GM12873 (cell line): Measurements from ENCODE around the gene TANGO6.

Experiments used
- TF ChIP-seq, protein P1 (sequence below): IDR thresholded peaks from 2 replicates; pipeline ENCODE4 v1.5.1; 2012; ENCODE audit warnings: low read depth, mild to moderate bottlenecking, moderate library complexity, low read length, control low read depth; ENCODE audit not compliant: insufficient read depth; ENCODE audit errors: missing control alignments

TANGO6 gene

GRCh38 chr16:68951991-68952877 lies 108.9 kb downstream of the TANGO6 start:
- TF ChIP-seq, protein P1, sequence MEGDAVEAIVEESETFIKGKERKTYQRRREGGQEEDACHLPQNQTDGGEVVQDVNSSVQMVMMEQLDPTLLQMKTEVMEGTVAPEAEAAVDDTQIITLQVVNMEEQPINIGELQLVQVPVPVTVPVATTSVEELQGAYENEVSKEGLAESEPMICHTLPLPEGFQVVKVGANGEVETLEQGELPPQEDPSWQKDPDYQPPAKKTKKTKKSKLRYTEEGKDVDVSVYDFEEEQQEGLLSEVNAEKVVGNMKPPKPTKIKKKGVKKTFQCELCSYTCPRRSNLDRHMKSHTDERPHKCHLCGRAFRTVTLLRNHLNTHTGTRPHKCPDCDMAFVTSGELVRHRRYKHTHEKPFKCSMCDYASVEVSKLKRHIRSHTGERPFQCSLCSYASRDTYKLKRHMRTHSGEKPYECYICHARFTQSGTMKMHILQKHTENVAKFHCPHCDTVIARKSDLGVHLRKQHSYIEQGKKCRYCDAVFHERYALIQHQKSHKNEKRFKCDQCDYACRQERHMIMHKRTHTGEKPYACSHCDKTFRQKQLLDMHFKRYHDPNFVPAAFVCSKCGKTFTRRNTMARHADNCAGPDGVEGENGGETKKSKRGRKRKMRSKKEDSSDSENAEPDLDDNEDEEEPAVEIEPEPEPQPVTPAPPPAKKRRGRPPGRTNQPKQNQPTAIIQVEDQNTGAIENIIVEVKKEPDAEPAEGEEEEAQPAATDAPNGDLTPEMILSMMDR, result no peak

DNA sequence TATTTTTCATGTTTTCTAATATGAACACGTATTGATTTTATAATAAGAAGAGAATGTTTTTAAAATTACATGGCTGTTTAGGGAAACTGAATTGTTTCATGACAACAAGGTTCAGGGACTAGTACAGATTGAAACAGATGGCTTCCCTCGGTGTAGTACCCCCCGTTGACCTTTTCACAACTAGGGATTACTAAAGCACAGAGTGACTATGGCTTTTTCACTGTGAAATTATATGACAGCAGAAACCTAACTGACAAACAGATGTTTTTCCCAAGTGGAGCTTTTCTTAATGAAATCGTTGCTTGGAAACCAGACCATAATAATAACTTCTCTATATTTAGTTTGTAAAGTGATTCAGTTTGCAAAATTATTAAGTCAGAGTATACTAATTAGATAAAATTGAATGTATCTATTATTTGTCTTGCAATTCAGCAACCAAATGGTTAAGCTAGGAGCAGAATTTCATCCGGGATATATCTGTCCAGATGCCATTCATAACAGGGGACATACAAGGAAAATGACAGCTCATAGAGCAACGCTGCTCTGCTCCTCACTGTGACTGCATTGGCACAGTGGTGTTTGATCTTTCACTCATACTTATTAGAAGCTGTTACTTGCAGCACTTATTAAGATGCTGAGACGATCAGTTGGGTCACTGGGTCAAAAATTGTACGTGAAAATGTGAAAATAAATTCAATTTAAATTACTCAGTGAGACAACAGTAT lies 111.7 kb downstream of the TANGO6 start:
- TF ChIP-seq, protein P1, result no peak

DNA sequence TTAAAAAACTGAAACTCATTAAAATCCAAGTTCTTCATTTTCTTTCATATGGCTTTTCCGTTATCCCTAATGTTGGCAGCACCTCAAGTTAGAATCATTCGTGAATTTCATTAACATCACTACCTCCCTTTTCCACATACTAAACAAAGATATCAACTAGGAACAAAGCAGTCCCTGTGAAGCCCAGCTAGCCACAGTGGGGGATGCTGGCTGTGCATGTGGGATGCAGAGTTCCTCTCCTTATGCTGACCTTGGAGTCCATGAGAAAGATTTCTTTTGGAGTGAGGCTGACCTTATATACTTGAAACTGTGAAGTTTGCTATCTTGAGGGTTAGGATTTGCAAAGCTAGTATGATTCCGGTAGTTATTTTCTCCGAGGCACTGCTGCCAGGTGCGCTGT lies 117.6 kb downstream of the TANGO6 start:
- TF ChIP-seq, protein P1, result no peak

DNA sequence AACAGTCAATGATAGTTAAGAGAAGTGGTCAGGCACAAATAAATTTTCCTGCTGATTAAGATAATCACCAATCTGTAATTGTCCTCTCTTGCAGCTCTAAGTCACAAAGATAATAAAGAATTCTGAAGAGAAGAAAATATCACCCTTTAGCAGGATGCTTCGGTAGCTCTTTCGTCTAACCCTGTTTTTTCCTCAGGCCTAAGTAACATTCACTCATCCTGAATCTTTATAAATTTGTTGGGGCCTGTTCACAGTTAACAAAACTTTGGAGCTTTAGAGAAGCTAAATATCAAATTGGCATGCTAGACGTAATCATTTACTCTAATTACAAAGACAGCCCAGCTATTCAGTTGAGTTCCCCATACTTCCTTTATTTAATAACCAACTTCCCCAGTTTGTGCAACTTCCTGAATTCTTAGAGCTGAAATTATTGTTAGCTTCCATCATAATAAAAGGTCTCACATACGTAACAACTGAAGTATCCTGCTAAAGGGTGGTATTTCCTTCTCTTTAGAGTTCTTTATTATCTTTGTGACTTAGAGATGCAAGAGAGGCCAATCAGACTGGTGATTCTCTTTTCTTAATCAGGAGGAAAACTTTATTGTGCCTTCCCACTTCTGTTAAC lies 118.6 kb downstream of the TANGO6 start:
- TF ChIP-seq, protein P1, result no peak

DNA sequence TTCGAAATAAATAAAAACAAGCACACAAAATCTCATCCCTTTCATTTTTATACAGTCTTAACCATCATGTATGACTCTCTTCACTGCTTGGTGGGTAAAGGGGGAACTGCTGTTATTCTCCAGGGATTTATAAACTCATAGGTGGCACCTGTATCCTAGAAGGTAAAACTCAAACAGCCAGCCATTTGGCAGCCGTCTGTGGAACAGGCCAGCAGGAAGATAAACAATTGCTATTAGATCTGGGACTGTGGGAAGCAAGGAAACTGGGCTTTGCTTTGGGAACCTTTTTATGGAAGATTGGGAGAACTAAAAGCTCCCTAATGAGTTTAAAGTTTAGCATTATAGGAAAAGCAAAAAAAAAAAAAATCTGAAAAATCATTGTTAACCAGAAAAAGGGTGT lies 126.0 kb downstream of the TANGO6 start:
- TF ChIP-seq, protein P1, result no peak

DNA sequence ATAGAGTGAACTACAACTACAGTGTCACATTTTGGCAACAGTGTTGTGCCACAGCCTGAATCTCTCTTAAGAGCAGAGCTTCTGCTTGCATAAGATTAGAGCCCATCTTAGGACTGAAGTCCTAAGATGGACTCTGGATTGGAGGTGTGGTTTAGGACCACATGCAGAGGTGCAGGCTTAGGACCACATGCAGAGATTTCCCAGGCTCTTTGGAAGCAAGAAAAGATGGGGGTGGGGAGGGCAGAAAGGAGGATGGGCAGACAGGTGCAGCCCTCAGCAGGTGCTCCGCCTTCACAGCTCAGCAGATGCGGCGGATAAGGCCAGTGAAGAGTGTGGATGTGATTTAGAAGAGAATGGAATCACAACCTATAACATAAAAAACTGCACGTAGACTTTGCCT lies 128.7 kb downstream of the TANGO6 start:
- TF ChIP-seq, protein P1, result no peak

DNA sequence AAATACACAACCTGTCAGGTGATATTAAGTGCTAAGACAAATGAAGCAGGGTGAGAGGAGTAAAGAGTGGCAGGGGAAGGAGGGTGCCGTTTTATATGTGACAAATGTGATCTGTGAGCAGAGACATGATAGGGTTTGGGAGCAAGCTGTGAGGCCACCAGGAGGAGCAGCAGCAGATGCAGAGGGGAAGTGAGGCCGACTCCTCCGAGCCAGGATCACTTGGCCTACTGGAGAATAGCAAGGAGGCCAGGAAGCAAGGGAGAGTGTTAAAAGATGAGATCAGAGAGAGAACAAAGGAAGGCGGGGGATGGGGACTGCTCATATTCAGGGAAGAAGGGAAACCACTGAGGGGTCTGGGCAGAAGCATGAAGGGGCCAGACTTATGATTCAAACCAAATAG lies 129.4 kb downstream of the TANGO6 start:
- TF ChIP-seq, protein P1, result no peak
